Left ventricle myocardium inferior (tissue), 1 donor: ENCODE results near the gene FRS2. TPM values are rescaled to one million over a fixed set of nuclear protein-coding genes. Genes with fewer than 3 reads are reported as not detected.

ENCODE experiments used
- DNase-seq: peaks from one replicate; pipeline ENCODE4 v3.0.0-alpha.2; 2020
- H3K27ac ChIP-seq: fragments of 200-600 bp; replicated peaks from 2 replicates; pipeline ENCODE4 v1.8.0; 2021
- H3K27me3 ChIP-seq: fragments of 200-600 bp; 2 replicates; pipeline ENCODE4 v1.8.0; 2021; ENCODE audit warnings: low read depth
- H3K36me3 ChIP-seq: fragments of 200-600 bp; 2 replicates; pipeline ENCODE4 v1.8.0; 2021
- H3K4me1 ChIP-seq: fragments of 200-600 bp; 2 replicates; pipeline ENCODE4 v1.8.0; 2021
- H3K4me3 ChIP-seq: fragments of 200-600 bp; 2 replicates; pipeline ENCODE4 v1.8.0; 2021; ENCODE audit warnings: mild to moderate bottlenecking, moderate library complexity
- H3K9me3 ChIP-seq: fragments of 200-600 bp; replicated peaks from 2 replicates; pipeline ENCODE4 v1.8.0; 2021
- CTCF ChIP-seq: fragments of 200-600 bp; IDR thresholded peaks from 2 replicates; pipeline ENCODE4 v1.8.0; 2021; ENCODE audit warnings: antibody characterized with exemption, mild to moderate bottlenecking, borderline replicate concordance
- intact Hi-C: fragments of 100-400 bp; cut with micrococcal nuclease; formaldehyde crosslinking; loops from one replicate; pipeline ENCODE4 v1.11.0; 2022
- total RNA-seq: library from RNA; stranded (reverse); fragmentation: NEBNext Ultra II Directional; extraction: Animal tissue kit (Norgen Biotek cat#: 25700); gene quantifications from one replicate; pipeline ENCODE4 v1.2.1, GENCODE V29; 2021
- donor health status: DM: no; HTN: yes; CAD: no; lungs with severe emphysema.

Gene FRS2
- total RNA-seq, 1 donor from 2014 or later: 18.2 TPM

DNA sequence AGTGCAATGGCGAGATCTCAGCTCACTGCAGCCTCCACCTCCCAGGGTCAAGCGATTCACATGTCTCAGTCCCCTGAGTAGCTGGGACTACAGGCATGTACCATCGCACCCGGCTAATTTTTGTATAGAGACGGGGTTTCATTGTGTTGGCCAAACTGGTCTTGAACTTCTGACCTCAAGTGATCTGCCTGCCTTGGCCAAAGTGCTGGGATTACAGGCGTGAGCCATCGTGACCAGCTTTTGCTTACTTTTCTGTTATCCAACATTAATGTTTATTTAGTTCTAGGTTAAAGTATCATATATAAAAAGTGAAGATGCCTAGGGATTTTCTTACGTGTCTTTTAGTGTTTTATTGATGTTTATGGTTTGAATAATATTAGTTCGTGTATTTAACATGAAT lies 86.2 kb downstream of the FRS2 start:
- no peaks in the 10 kb centered on the region for H3K36me3 ChIP-seq
- no peak overlapping the region for H3K4me3 ChIP-seq
- TF ChIP-seq CTCF: no peak
- no peaks in the 10 kb centered on the region for H3K9me3 ChIP-seq
- no peak for DNase-seq
- H3K27ac ChIP-seq: no peak overlapping the region
- H3K27me3 ChIP-seq: no peaks in the 10 kb centered on the region
- intact Hi-C loops: no loop called here
- peaks cover 28% of the 10 kb centered on the region for H3K4me1 ChIP-seq

DNA sequence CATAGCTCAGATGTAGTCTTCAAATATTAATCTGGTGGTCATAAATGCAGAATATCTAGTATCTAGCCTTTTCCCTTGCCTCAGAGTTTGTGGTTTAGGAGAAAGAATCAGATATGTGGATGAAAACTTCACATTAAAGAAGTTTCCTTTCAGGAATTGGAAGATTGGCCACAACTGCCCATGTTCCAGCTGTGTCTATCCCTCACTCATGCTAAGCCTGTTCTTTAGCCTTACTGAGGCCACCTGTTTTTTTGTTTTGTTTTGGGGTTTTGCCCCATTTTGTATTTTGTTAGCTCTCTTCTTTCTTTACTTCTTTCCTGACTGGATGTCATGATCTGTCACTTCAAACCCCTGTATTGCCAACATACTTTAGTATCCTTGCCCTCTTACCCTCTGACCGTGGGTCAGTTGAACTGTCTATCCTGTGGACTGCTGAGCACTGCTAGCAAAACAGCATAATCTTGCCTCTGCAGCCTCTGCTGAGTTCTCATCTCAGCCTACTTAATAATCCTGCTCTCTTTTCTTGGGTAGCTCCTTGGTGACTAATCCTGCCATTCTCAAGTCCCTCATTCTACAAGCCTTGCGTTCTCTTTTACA lies 93.1 kb downstream of the FRS2 start:
- Histone ChIP-seq H3K36me3 (peaks cover 24% of the 10 kb centered on the region), H3K9me3 (no peaks in the 10 kb centered on the region), H3K4me3 (no peak overlapping the region), H3K27ac (no peak overlapping the region), H3K27me3 (no peaks in the 10 kb centered on the region), H3K4me1 (peaks cover 14% of the 10 kb centered on the region)
- intact Hi-C loops: no loop called here
- no peak for TF ChIP-seq CTCF
- DNase-seq: no peak

GRCh38 chr12:69566603-69567002 lies 96.4 kb downstream of the FRS2 start:
- TF ChIP-seq CTCF: no peak
- intact Hi-C loops: no loop called here
- no peaks in the 10 kb centered on the region for H3K27me3 ChIP-seq
- no peak overlapping the region for H3K27ac ChIP-seq
- peaks cover 34% of the 10 kb centered on the region for H3K36me3 ChIP-seq
- DNase-seq: no peak
- H3K4me1 ChIP-seq: peaks cover 18% of the 10 kb centered on the region
- no peaks in the 10 kb centered on the region for H3K9me3 ChIP-seq
- no peak overlapping the region for H3K4me3 ChIP-seq

DNA sequence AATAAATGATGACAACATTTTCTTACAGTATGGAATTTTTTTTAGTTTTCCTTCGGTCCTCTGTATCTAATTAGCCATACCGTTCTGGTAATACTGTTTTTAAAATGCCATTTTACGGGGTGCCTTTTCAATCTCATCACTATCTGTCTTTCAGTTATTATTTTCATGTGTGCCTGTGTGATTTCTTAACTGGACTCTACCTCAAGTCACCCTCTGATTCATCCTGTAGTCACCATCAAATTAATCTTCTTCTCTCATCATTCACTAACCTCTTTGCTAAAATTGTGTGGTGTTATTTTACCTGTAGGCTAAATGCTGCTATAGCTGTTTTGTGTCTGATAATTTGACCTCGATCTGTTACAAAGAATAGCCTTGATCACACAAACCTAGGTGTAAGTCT lies 99.0 kb downstream of the FRS2 start:
- TF ChIP-seq CTCF: no peak
- Histone ChIP-seq H3K4me3 (no peak overlapping the region), H3K36me3 (peaks cover 42% of the 10 kb centered on the region), H3K27ac (no peak overlapping the region), H3K9me3 (no peaks in the 10 kb centered on the region), H3K4me1 (peaks cover 18% of the 10 kb centered on the region), H3K27me3 (no peaks in the 10 kb centered on the region)
- intact Hi-C loops: no loop called here
- no peak for DNase-seq

GRCh38 chr12:69570000-69570516 lies 99.9 kb downstream of the FRS2 start:
- H3K27ac ChIP-seq: no peak overlapping the region
- intact Hi-C loops: loop anchor here (2.0 to 10.0 kb wide), 2 partner anchors 99 to 185 kb away; partner anchors contain the start of gene FRS2
- no peaks in the 10 kb centered on the region for H3K9me3 ChIP-seq
- DNase-seq: no peak
- peaks cover 44% of the 10 kb centered on the region for H3K36me3 ChIP-seq
- peaks cover 18% of the 10 kb centered on the region for H3K4me1 ChIP-seq
- TF ChIP-seq CTCF: no peak
- H3K4me3 ChIP-seq: no peak overlapping the region
- no peaks in the 10 kb centered on the region for H3K27me3 ChIP-seq
